Activated T-cell treated with anti-CD3 and anti-CD28 coated beads, Interleukin-2, amount 50 U/mL, for 48 hours (primary cell): ENCODE results near the gene MSANTD3.
A peak's percentile ranks its signal among the peaks of the same experiment; 100 is the strongest.
"Not testable (repeated sequence)": the region's sequence is repeated elsewhere in the genome, so short reads cannot be mapped to it uniquely, and the experiment has no call there.

Experiments
- DNase-seq, 2 experiments: peaks; one replicate each; pipeline ENCODE4 v3.0.0-alpha.2; 2020

MSANTD3 gene, protein sequence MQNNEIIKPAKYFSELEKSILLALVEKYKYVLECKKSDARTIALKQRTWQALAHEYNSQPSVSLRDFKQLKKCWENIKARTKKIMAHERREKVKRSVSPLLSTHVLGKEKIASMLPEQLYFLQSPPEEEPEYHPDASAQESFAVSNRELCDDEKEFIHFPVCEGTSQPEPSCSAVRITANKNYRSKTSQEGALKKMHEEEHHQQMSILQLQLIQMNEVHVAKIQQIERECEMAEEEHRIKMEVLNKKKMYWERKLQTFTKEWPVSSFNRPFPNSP

DNA sequence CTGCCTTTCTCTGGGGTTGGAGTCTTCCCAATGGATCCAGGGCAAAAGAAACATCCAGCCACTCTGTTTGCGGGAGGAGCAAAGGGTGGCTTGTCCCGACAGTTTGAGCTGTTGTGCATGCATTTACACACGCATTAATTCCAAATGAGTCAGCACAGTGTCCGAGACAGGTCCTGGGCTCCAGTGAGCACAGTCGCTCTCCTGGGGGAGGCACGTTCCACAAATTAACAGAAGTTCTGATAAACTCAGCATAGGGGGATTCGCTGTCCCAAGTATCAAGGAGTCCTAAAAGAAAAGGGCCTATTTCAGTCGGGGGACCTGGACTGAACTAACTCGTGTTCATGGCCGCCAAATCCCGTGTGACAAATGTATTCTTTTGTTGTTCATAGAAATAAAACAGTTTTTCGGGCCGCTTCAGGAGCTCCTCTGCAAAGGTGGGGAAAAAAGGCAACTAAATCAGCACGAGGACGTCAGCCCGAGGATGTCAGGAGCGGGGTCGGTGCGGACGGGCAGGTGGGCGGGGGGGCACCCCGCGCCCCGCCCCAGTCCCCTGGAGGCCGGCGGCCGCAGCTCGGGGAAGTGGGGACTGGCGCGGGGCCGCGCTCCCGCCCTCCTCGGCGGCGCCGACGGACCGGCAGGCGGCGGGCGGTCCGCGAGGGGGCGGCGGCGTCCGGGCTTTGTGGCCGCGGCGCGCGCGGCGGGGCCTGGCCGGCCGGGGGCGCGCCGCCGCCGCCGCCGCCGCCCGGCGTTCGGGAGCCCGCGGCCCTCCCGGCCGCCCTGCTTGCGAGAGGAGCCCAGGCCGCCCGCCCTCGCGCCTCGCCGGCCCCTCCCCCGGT is at the start of gene MSANTD3:
MSANTD3 (plus strand) TSS at position 614 of the 836 bp plus-strand sequence. CDS start 14,796 bp downstream, outside the sequence.
- DNase-seq = peak; percentile 62 to 70

DNA sequence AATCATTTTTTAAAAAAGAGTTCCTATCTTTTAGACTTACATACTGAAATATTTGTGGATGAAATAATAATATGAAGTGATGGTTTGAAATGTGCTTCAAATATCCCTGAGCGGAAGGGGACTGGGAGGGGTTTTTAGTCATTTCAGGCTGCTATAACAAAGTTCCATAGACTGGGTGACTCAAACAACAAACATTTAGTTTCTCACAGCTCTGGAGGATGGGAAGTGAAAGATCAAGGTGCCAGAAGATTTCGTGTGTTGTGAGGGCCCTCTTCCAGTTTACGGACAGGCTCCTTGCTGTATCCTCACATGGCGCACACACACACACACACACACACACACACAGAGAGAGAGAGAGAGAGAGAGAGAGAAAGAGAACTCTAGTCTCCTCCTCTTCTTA is 47.1 kb upstream of the MSANTD3 start:
- no peak for DNase-seq

DNA sequence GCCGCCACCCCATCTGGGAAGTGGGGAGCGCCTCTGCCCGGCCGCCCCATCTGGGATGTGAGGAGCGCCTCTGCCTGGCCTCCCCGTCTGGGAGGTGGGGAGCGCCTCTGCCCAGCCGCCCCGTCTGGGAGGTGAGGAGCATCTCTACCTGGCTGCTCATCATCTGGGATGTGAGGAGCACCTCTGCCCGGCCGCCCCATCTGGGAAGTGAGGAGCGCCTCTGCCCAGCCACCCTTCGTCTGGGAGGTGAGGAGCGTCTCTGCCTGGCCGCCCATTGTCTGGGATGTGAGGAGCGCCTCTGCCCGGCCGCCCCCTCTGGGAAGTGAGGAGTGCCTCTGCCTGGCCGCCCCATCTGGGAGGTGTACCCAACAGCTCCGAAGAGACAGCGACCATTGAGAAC is 34.0 kb upstream of the MSANTD3 start:
- DNase-seq = not testable (repeated sequence)

DNA sequence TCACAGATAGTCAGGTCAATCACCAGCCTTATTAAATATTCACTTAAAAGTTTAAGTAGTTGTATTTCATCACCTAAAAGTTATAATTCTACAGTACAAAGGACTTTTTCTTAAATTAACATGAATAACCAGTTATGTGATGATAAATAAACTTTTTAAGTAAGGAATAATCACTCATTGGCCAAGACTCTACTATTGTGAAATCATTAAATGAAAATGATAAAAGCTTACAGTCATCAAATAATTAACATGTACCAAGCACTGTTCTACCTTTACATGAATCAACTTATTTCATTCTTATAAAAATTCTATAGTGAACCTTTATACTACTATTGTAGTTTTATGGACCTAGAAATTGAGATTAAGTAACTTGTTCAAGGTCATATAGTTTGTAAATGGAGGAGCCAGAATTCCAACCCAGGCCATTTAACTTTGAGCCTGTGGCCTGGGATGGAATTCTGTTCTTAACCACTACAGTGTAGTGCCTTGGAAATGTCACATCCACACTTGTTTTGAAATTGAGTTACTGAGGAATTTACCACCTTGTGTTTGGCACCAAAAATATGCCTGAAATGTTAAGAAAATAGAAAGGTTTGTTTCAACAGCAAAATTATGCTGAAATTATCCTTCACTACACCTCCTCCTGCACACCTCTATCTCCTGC is 32.8 kb upstream of the MSANTD3 start:
- DNase-seq = no peak

DNA sequence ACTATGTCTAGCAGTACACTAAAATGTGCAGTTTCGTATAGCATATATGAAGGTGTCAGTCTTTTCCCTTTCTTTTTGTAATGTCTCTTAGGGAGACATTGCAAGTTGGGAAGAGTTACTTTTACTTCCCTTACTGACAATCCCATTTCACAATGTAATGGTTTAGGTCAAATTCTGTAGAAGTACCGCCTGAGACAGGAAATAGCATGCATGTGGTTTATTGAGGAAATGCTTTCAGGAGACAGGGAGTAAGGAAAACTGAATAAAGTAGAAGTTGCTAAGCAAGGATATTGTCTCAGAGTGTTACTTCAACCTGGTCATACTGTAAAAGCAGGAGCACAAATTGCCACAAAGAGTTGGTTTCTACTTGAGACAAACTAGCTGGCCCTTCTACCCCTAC is 32.1 kb upstream of the MSANTD3 start:
- DNase-seq = no peak

DNA sequence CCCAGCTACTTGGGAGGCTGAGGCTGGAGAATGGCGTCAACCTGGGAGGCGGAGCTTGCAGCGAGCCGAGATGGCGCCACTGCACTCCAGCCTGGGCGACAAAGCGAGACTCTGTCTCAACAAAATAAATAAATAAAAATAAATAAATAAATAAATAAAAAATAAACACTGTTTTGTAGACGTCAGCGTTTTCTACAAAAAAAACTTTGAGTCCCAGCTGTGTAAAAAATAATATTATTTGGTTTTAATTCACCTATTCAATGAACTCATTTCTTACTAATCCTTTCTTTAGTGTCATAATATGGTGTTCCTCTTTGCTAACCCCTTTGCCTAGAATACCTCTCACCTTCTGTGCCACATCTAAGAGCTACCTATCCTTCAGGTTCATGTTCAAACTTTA is 30.2 kb upstream of the MSANTD3 start:
- DNase-seq = no peak

DNA sequence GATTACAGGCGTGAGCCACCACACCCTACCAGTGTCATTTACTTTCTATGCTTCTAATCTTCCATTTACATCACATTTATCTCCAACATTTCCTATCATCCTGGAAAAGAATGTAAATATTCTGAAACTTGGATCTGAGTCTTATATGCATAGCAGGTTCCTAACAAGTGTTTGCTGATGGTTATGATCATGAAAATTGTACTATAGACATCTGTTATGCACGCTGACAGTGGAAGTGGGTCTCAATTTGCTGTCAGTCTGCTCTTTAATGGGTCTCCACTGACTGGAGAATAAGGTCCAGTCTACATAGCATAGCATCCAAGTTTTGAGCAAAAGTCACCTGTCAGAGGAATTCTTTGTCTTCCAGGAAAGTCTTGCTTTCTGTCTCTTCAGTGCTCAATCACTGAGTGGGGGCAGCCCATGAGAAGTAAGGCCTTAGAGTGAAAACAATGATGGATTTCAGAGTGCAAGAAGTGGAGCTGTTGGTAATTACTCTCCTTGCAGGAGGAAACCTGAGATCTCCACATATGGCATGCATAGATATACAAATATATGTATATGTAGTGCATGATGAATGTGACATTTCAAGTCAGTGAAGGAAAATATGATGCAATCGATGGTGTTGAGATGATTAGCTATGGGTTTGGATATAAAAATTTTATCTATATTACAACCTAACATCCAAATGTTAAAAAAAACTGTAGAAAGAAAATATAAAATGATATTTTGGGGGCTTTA is 29.2 kb upstream of the MSANTD3 start:
- DNase-seq = no peak

DNA sequence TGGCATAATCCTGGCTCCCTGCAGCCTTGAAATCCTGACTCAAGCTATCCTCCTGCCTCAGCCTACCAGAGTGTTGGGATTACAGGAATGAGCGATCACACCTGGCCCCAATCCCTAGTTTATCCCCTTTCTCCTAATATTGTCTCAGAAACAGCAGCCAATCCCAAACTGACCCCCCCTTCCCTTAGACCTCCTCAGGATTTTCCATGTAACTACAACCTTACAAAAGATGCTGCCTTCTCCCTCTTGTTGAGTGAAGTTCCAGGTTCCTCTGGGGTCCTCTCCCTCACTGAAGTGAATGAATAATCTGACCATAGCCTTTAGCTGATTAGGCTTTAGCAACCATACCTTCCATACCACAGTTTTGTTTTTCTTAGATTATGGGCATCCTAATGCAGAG is 25.9 kb upstream of the MSANTD3 start:
- no peak for DNase-seq

DNA sequence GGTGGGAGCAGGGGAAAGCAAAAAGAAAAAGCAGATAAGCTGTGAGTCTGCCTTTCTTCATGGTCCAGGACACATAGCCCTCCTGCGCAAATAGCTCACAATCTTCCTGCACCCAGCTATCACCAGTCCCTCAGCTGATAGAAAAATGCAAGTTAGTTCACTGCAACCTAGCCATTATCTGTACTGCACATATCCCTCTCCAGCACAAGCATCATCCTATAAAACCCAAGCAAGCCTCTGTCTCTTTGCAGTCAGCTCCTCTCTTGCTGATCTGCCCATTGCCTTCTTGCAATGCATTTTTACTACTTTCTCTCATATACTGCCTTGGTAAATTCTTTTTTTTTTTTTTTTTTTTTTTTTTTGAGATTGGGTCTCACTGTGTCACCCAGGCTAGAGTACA is 20.0 kb upstream of the MSANTD3 start:
- DNase-seq = no peak

DNA sequence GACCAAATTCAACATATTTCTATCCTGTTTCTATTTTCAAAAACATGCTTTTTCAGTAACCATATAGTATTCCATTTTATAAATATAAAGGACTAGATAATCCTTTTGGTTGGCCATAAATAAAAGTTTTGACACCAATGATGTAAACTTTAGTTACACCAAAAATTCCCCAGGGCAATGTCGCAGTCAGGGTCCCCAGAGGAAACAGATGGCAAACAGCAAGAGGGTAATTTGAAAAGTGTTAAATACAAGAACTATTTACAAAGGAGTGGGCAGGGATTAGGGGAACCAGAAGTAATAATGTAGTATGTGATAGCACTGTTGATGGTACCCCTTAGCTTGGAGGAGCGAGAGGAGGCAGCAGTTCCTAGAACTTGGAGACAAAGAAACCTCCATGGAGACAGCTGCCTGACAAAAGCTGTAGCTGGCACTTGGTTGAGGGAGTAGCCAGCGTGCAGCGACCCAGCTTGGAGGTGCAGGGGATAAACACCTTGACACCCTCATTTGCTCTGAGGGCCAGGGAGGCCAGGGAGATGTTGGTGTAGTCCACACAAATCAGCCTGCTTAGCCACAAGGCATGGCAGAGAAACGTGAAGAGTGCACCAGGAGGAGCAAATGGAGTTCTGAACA is 18.3 kb upstream of the MSANTD3 start:
- no peak for DNase-seq

DNA sequence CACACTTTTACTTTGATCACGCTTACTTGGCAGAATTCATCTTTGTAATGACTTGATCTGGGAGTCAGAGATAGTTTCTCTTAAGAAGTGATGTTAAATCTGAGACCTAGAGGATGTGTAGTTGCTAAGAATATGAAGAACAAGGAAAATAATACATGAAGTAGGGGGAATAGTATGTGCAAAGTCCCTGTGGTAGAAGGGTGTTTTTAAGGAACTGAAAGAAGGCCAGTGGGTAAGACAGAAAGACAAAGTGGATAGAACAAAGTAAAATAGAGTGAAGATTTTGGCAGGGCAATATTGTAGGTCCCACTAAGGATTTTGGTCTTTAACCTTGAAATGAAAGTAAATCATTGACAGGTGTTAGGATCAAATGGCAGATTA is 17.8 kb upstream of the MSANTD3 start:
- no peak for DNase-seq

DNA sequence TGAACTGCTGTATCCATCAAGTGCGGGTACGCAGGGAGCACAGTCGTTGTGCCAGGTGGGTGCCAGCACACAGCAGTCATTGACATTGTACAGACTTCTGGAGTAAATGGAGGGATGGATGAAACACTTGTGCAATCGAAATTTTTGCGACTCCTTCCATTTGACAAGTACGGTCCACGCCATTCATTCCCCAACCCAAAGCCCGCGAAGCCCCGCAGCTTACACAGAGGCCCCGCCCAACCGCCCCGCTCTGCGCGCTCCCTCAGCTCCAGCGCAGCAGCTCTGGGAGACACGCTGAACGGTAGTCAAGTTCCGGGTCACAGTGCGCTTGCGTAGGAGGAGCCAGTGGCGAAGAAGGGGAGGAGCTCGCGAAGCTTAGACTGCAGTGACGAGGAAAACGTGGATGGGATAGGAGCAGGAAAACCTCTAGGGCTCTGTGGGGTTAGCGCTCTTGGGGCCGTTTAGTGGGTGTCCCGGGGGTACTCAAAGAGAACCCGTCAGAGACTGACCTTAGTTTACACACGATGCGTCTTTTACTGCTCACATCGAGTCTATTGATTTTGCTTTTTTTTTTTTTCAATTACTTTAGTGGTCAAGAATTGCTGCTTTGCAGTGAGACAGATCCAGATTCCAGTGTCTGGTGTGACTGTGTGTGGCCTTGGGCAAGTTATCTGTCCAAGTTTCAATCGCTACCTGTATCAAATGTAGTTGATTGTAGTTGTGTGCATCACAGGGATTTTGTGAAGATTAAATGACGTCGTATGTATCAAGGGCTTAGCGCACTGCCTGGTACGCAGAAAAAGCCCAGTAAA is 15.3 kb upstream of the MSANTD3 start:
- DNase-seq = peak; percentile 88

DNA sequence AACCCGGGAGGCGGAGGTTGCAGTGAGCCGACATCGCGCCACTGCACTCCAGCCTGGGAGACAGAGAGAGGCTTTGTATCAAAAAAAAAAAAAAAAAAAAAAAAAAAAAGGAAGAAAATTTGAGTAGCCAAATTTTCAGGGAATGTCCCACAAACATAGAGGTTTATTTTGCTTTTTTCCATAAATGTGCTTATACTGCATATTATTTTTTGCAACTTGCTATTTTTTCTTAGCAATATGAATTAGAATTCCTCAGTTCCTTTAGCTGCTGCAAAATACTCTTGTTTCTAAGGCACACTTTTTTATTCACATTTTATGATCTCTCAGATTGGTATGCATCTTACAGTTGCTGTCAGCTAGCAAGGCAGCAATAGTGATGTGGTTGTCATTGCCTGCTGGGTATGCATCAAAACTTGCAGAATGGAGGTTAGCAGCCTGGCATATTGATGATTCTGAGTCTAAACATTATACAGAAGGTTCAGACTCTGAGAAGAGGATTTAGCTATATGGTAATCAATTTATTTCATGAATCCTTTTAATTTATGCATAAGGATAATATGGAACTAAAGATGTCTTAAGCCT is 13.0 kb upstream of the MSANTD3 start:
- DNase-seq = no peak

DNA sequence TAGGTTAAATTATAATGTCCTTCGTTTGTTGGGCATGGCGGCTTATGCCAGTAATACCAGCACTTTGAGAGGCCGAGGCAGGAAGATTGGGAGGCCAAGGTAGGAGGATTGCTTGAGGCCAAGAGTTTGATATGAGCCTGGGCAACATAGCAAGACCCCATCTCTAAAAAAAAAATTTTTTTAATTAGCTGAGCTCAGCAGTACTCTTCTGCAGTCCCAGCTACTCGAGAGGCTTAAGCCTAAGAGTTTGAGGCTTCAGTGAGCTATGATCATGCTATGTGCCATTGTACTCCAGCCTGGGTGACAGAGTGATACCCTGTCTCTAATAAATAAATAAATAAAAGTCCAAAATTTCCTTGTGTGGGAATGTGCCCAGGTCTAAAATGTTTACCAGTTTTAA is 9.1 kb upstream of the MSANTD3 start:
- DNase-seq = no peak

DNA sequence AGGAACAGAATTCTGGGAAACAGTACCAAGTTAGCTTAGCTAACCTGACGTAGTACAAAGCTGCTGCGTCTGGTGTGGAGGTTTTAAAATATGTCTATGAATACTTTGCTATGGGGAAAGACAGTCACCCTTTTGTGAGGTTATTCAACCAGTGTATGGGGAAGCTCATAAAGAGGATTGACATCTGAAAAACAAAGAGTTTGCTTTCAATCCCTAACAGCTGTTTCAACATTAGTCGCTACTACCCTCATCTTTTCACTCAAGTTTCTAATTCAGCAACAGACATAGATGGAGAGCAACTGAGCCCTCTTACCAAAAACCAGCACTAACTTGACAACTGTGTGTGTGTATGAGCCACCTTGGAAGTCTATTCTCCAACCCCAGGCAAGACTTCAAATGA is 7.8 kb upstream of the MSANTD3 start:
- no peak for DNase-seq

DNA sequence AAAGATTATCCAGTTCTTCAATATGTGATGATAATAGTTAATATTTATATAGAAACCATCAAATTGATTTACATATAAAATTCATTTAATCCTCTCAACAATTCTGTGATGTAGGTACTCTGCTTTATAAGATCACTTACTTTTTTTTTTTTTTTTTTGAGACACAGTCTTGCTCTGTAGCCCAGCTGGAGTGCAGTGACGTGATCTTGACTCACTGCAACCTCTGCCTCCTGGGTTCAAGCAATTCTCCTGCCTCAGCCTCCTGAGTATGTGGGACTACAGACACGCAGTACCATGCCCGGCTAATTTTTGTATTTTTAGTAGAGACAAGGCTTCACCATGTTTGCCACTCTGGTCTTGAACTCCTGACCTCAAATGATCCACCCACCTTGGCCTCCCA is 5.8 kb upstream of the MSANTD3 start:
- not testable (repeated sequence) for DNase-seq

DNA sequence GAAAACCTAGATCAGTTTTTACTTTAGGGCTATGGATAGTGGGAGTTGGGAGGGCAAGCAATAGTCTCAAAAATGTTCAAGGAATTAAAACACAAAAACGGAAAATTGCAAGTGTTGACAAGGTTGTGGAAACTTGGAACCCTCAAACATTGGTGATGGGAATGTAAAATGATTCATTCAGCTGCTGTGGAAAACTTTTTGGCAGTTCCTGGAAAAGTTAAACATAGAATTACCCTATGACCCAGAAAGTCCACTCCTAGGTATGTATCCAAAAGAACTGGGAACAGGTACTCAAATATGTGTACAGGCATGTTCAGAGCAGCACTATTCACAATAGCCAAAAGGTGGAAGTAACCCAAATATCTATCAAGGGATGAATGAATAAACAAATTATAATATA is 1.2 kb upstream of the MSANTD3 start:
- no peak for DNase-seq

DNA sequence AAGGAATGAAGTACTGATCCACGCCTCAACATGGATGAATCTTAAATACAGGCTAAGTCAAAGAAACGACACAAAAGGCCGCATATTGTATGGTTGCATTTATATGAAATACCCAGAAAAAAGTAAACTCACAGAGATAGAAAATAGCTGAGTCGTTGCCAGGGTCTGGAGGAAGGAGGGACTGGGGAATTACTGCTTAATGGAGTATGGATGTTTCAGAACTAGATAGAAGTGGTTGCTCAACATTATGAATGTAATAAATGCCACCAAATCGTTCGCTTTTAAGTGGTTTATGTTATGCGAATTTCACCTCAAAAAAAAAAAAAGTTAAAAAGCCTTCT is 784 bp upstream of the MSANTD3 start:
- DNase-seq = no peak

DNA sequence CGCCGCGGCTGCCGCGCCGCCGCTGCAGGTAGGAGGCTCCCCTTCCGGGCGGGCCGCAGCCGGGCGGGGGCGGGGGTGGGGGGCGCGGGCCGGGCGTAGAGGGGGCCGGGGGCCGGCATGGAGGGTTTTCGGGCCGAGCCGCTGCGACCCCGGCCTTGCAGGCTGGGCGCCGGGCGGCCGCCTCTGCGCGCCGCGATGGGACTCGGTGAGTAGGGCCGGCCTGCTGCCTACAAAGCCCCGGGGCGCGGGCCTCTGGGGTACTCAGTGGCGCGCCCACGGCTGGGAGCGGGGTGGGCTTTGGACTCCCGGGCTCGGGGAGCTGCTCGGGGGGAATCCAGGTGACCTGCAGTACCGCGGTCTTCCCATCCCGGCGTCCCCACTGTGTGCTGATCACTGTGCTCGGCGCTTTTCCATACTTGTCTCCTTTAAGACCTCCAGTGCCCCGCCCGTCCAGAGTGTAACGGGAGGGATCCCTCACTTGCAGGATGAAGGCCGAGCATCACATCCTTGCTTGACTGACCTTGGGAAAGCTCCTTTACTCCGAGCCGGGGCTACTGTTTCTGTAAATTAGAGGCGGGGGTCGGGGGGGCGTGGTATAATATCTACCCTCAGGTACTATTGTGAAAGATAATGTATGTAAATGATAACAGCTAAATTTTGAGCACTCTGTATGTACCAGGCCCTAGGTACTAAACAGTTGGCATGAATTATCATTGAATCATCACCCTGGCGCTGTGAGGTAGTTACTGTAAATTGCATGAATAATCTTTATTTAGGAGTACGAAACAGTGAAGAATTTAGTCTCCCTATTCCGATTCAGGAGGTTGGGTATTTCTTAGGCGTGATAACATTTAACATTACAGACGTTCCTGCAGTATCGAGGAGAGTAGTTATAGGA is 672 bp downstream of the MSANTD3 start:
- peak; percentile 59 to 64 for DNase-seq

DNA sequence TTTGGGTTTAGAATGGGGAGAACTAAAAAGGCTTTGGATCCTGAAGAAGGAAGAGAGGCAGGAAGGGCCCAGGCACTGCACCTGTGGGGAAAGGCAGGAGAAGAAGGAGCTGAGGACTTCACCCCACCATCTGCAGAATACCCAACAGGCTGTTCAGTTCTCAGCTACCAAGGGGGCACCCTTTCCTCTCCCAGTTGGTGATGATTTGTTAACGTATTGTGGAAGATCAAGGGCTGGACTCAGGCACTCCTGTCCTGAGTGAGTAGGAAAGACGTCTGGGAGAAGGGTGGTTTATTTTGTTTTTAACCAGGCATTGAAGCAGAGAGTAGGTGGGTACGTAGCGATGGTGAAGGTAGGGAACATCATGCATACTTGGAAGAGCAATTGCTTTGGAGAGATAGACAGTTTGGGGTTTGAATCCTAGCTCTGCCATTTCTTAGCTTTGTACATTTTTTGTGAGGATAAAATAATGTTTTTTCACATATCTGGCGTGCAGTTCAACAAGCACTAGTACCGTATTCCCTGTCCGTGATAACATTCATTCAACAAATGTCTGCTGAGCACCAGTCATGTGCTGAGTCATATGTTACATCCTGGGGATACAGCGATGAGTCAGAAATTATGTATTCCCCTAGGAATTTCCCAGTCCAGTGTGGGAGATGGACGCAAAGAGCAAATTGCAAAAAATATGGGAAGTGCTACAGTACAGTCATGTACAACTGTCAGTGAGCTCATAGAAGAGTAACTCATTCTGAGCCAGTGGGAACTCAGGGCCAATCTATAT is 2.1 kb downstream of the MSANTD3 start:
- no peak for DNase-seq
